ENCODE measurements around the gene ITIH2. TPM values are rescaled to one million over a fixed set of nuclear protein-coding genes. Genes with fewer than 3 reads are reported as not detected.

The ITIH2 gene
- total and polyA plus RNA-seq, 12 donors, result not detected

DNA sequence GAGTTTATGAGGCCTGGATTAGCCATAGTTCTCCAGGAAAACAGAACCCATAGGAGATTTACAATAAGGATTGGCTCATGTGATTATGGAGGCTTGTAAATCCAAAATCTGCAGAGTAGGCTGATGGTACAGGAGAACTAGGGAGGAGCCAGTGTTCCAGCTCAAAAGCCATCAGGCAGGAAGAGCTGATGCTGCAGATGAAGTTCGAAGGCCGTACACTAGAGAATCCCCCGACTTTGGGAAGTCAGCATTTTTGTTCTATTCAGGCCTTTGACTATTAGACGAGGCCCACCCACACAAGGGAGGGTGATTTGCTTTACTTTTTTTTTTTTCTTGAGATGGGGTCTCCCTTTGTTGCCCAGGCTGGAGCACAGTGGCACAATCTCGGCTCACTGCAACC lies 47.1 kb downstream of the ITIH2 start:
- Histone ChIP-seq H3K4me1 (no peaks in the 10 kb centered on the region), H3K4me3 (no peak overlapping the region), H3K27ac (no peak overlapping the region), H3K9me3 (no peaks in the 10 kb centered on the region), H3K36me3 (peaks cover 0 to 59% (median 20%) of the 10 kb centered on the region in 9 donors), H3K27me3 (no peaks in the 10 kb centered on the region)
- intact Hi-C loops (cut with DNase I), result loop anchor here in 1 of 10 donors (5.0 kb wide), 1 partner anchor 123 kb away; no protein-coding TSS in a partner anchor
- TF ChIP-seq, protein P1, sequence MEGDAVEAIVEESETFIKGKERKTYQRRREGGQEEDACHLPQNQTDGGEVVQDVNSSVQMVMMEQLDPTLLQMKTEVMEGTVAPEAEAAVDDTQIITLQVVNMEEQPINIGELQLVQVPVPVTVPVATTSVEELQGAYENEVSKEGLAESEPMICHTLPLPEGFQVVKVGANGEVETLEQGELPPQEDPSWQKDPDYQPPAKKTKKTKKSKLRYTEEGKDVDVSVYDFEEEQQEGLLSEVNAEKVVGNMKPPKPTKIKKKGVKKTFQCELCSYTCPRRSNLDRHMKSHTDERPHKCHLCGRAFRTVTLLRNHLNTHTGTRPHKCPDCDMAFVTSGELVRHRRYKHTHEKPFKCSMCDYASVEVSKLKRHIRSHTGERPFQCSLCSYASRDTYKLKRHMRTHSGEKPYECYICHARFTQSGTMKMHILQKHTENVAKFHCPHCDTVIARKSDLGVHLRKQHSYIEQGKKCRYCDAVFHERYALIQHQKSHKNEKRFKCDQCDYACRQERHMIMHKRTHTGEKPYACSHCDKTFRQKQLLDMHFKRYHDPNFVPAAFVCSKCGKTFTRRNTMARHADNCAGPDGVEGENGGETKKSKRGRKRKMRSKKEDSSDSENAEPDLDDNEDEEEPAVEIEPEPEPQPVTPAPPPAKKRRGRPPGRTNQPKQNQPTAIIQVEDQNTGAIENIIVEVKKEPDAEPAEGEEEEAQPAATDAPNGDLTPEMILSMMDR (IDR thresholded peaks at IDR 0.05), result no peak
- 88 to 93% methylated on average over 5 of the region's 5 CpGs for WGBS, 2 donors
- DNase-seq (no peak), ATAC-seq (no peak)

DNA sequence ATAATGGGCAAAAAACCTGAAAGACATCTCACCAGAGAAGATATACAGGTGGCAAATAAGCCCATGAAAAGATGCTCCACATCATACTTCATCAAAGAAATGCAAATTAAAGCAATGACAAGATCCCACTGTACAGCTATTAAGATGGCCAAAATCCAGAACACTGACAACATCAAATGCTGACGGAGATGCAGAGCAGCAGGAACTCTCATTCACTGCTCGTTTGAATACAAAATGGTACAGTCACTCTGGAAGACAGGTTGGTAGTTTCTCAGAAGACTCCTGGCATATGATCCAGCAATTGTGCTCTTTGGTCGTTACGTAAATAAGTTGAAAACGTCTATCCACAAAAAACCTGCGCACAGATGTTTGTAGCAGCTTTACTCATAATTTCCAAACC lies 49.1 kb downstream of the ITIH2 start:
- Histone ChIP-seq H3K9me3 (no peaks in the 10 kb centered on the region), H3K27ac (no peak overlapping the region), H3K4me1 (no peaks in the 10 kb centered on the region), H3K36me3 (peaks cover 0 to 79% (median 25%) of the 10 kb centered on the region in 9 donors), H3K4me3 (no peak overlapping the region), H3K27me3 (no peaks in the 10 kb centered on the region)
- ATAC-seq (no peak), DNase-seq (no peak)
- 92 to 93% methylated on average over 6 of the region's 6 CpGs for WGBS, 2 donors
- TF ChIP-seq, protein P1 (IDR thresholded peaks at IDR 0.05), result no peak
- intact Hi-C loops (cut with DNase I), result loop anchor here in 1 of 10 donors (5.0 kb wide), 1 partner anchor 125 kb away; no protein-coding TSS in a partner anchor

DNA sequence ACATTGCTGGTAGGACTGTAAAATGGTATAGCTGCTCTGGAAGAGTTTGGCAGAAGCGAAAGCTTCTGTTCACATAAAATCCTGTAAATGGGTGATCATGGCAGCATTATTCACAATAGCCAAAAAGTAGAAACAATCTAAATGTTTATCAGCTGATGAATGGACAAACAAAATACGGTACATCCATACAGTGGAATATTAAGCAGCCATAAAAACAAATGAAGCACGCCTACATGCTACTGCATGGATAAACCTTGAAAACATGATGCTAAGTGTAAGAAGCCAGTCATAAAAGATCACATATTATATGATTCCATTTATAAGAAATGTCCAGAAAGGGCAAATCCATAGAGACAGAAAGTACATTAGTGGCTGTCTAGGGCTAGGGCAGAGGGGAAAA lies 52.0 kb downstream of the ITIH2 start:
- TF ChIP-seq, protein P1 (IDR thresholded peaks at IDR 0.05), result no peak
- DNase-seq (no peak), ATAC-seq (no peak)
- Histone ChIP-seq H3K4me1 (no peaks in the 10 kb centered on the region), H3K36me3 (peaks cover 0 to 100% (median 43%) of the 10 kb centered on the region in 9 donors), H3K27me3 (no peaks in the 10 kb centered on the region), H3K4me3 (no peak overlapping the region), H3K9me3 (no peaks in the 10 kb centered on the region), H3K27ac (no peak overlapping the region)
- intact Hi-C loops (cut with DNase I), result no loop called here
- WGBS, 2 donors, result 95 to 99% methylated on average over 3 of the region's 3 CpGs

DNA sequence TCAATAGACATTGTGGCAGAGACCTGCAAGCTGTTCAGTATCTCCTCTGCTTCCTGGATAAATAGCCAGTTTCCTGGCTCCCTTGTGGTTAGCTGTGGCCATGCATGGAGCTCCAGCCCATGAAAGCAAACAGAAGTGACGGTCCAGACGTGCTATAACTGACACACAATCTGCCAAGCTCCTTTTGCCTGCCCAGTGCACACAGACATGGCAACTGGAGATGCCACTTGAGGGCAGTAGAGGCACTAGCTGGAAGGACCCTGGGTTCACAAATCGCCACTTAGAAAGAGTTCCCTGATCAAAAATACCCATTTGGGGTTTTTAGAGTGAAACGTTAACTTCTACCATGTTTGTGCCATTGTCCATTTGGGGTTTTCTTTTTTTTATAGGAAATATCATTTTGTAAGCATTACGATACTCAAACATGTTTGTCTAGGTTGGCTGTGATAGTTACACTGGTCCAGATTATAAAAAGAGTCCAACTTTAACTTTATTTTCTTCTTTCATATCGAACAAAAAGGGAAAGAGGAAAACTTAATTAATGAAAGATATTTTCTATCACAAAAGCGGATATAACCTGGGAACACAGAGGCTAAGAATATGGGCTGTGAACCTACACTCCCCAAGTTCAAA lies 53.4 kb downstream of the ITIH2 start:
- Histone ChIP-seq H3K9me3 (no peaks in the 10 kb centered on the region), H3K4me3 (no peak overlapping the region), H3K27me3 (no peaks in the 10 kb centered on the region), H3K4me1 (no peaks in the 10 kb centered on the region), H3K27ac (no peak overlapping the region), H3K36me3 (peaks cover 0 to 100% (median 57%) of the 10 kb centered on the region in 9 donors)
- ATAC-seq, result peak in 3 of 8 donors; percentile 43 to 56 (median 45)
- intact Hi-C loops (cut with DNase I), result no loop called here
- whole genome bisulfite sequencing, 2 donors, result 61 to 72% methylated on average over 7 of the region's 7 CpGs
- TF ChIP-seq, protein P1 (IDR thresholded peaks at IDR 0.05), result peak in 8 of 9 donors; percentile 19 to 64 (median 52)
- peak in 1 of 2 donors; percentile 11 for DNase-seq
